Measurements from ENCODE around the gene SHC2.

DNA sequence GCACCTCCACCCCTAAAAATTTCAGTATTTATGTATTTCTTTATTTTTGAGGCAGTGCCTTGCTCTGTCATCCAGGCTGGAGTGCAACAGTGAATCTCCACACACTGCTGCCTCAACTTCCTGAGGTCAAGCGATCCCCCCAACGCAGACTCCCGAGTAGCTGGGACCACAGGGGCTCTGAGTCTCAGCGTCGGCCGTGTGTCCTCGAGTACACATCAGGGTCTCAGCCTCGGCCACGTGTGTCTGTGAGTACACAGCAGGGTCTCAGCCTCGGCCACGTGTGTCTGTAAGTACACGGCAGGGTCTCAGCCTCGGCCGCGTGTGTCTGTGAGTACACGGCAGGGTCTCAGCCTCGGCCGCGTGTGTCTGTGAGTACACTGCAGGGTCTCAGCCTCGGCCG is 73.1 kb downstream of the SHC2 start:
- TF ChIP-seq TAF1 (IDR thresholded peaks at IDR 0.05; ENCODE audit: low read depth, low read length) (no peak), PAX5 (IDR thresholded peaks at IDR 0.05; ENCODE audit: insufficient read depth, low read length, severe bottlenecking) (no peak)

Data from GM12891 (cell line).